Neural progenitor cell (in vitro differentiated cells): Measurements from ENCODE around the gene NTN4.

ENCODE experiments used
- EZH2 ChIP-seq: fragments of 200-600 bp; sonication (generic); IDR thresholded peaks from 2 replicates; pipeline ENCODE4 v1.6.1; 2017; ENCODE audit warnings: antibody characterized with exemption, mild to moderate bottlenecking, moderate library complexity
- EZH2phosphoT487 ChIP-seq: fragments of 200-600 bp; sonication (generic); IDR thresholded peaks from 2 replicates; pipeline ENCODE4 v1.6.1; 2017; ENCODE audit warnings: antibody characterized with exemption
- TF ChIP-seq, protein P1 (sequence below): fragments of 200-600 bp; sonication (generic); IDR thresholded peaks from 2 replicates; pipeline ENCODE4 v1.5.1; 2017; ENCODE audit warnings: antibody characterized with exemption, mild to moderate bottlenecking

DNA sequence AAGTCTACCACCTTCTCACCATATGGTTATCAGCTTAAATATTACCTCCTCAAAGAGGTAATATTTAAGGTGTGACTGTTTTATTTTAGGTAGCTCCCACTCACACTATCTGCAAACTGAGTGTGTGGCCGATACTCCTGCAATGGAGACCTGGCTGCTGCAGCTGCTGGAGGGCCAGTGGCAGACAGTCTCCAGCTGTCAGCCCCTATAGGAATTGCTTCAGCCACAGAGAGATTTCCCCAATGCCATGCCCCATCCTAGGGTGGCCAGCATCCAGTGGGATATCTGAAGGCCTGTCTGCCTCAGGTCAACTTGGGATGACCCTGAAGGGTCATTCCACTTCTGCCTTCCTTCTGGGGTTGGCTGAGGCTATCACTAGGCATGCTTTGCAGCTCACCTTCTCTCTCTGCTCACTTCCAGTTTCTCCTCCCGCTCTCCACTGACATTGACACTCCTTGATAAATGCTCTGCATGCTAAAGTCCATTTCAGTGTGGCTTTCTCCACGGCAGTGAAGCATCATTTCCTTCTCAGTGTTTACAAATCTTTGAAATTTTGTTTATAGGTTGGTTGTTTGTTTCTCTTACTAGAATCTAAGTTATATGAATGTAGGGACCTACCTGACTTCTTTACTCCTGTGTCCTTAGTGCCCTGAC is 149.1 kb downstream of the NTN4 start:
- TF ChIP-seq, protein P1, sequence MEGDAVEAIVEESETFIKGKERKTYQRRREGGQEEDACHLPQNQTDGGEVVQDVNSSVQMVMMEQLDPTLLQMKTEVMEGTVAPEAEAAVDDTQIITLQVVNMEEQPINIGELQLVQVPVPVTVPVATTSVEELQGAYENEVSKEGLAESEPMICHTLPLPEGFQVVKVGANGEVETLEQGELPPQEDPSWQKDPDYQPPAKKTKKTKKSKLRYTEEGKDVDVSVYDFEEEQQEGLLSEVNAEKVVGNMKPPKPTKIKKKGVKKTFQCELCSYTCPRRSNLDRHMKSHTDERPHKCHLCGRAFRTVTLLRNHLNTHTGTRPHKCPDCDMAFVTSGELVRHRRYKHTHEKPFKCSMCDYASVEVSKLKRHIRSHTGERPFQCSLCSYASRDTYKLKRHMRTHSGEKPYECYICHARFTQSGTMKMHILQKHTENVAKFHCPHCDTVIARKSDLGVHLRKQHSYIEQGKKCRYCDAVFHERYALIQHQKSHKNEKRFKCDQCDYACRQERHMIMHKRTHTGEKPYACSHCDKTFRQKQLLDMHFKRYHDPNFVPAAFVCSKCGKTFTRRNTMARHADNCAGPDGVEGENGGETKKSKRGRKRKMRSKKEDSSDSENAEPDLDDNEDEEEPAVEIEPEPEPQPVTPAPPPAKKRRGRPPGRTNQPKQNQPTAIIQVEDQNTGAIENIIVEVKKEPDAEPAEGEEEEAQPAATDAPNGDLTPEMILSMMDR = no peak
- no peak for TF ChIP-seq EZH2
- TF ChIP-seq EZH2phosphoT487 = no peak
